ENCODE measurements around the gene CREG1.

- no peak for TF ChIP-seq EZH2 (IDR thresholded peaks at IDR 0.05)
- no peak for TF ChIP-seq POLR2AphosphoS5 (IDR thresholded peaks at IDR 0.05; ENCODE audit: borderline replicate concordance, low read depth, low read length)
- no peak for TF ChIP-seq FOXP2 (optimal IDR thresholded peaks at IDR 0.05; ENCODE audit: control extremely low read depth, extremely low read length, insufficient read depth)
These were observed 21.2 kb downstream of the CREG1 start for GRCh38 chr1:167532375-167532774.

All from SK-N-MC (cell line).